ENCODE data around the gene OR5AN1. TPM values are rescaled to one million over a fixed set of nuclear protein-coding genes. Genes with fewer than 3 reads are reported as not detected.

OR5AN1 gene
- total RNA-seq, 1 donor from 2014 or later: not detected

DNA sequence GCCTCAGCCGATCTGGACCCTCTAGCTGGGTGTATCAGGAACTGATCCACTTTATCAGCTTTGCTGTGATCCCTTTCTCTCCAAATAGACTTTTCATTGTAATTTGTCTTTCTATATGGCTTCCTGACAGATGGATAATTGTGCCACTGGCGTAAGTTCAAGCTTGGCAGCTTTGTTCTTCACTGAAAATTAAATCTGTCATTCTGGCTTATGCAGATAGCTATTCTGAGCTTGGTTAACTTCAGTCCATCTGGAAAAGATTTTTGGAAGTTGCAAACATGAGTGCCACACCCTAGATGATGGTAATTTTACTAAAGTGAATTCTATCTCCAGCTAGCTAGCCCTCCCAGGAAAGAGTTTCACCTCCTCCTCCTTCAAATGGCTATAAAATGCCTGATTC, 59.5 kb downstream of the OR5AN1 start:
- FAIRE-seq: no peak
- DNase-seq (ENCODE audit: low spot score in 2 of 2): no peak

Other genes starting within 250 kb of the OR5AN1 start
- gene FAM111A, start 216.0 kb upstream of the OR5AN1 start, total RNA-seq: 7.3 TPM
- gene DTX4, start 186.8 kb upstream of the OR5AN1 start, total RNA-seq: 42.0 TPM
- 2.0 TPM for gene MPEG1, start 146.0 kb upstream of the OR5AN1 start, total RNA-seq
- gene OR5A2, start 67.5 kb downstream of the OR5AN1 start, total RNA-seq: not detected
- gene OR5A1, start 77.6 kb downstream of the OR5AN1 start, total RNA-seq: not detected
- not detected for gene OR4D6, start 98.1 kb downstream of the OR5AN1 start, total RNA-seq
- gene OR4D10, start 114.4 kb downstream of the OR5AN1 start, total RNA-seq: not detected
- not detected for gene OR4D11, start 144.7 kb downstream of the OR5AN1 start, total RNA-seq
- gene OR4D9, start 152.6 kb downstream of the OR5AN1 start, total RNA-seq: not detected